GM11168 (cell line): Measurements from ENCODE around the gene ALDH1L1.

Experiments used
- in situ Hi-C: fragments of 300-500 bp; cut with MboI; formaldehyde crosslinking; loops from one replicate; pipeline ENCODE4 v1.12.0; 2022; ENCODE audit warnings: low sequenced_read_pairs; ENCODE audit not compliant: unreplicated experiment

Gene ALDH1L1

DNA sequence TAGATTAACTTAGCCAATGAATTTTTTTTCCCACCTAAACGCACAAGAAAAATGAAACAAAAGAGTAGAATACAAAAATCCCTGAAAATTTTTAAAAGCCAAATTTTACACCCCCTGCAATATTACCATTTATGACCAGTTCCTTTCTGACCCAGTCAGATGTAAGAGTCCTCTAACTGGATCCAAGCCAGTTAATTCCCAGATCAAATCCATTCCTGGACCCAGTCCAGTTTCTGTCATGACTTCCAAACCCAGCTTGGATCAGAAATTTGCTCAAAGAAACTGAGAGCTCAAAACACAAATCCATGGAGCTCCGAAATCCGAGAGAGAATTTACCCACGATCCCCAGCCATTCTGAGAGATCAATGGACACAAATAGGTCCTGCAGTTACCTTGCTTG, 17.0 kb upstream of the ALDH1L1 start:
- in situ Hi-C loops = no loop called here

DNA sequence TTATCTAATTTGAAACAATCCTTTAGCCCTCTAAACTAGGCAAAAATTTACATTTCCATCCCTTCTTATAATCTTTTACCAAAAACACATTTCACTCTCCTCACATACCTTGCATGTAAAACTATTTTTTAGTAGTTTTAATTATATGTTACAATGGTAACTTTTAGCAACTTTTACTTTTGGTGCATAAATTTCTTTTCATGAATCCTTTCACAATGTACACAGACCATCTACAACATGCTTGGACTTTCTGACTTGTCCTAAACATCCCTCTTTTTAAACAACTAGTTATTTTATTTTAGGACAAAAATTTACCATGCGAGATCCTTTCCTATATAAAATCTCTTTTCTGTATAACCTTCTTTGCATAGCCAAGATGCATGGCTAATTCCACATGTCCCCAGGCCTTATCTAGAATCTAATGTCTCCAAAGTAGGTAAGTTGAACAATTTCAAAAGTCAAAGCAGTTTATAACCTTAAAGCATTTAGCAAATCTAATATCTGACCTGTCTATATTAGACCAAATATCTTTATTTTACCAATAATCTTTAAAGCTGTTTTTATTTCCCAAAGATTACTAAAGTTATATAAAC, 14.4 kb upstream of the ALDH1L1 start:
- in situ Hi-C loops = no loop called here

DNA sequence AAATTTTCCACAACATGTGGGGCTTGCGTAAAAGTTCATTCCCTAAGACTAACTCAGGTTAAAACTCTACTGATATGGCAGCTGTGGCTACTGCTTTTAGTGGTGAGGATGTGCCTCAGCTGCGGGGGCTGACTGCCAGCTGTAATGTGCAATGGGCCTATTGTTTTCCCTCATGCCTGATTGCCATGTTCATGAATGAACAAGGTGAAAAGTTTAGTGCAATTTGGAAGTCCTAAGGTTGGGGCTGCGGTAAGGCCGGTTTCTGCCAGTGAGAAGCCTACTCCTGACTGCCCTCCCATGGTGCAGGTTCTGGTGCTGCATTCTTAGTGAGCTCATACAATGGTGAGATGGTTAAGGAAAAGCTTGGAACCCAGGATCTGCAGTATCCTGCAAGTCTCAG, 10.9 kb upstream of the ALDH1L1 start:
- in situ Hi-C loops = no loop called here

DNA sequence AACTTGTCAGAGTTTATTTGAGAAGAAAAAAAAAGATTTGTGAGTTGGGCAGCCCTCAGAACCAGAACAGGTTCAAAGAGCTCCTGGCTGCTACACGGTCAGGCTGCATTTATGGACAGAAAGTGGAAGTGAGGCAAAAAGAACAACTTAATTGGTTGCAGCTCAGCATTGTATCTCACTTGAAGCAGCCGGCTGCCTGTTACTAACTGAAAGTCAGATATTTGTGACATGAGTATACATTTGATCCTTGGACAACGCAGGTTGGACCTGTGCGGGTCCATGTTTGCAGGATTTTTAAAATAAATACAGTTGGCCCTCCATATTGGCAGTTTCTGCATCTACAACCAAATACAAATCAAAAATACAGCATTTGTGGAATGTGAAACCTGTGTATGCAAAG, 7.5 kb upstream of the ALDH1L1 start:
- in situ Hi-C loops = no loop called here

DNA sequence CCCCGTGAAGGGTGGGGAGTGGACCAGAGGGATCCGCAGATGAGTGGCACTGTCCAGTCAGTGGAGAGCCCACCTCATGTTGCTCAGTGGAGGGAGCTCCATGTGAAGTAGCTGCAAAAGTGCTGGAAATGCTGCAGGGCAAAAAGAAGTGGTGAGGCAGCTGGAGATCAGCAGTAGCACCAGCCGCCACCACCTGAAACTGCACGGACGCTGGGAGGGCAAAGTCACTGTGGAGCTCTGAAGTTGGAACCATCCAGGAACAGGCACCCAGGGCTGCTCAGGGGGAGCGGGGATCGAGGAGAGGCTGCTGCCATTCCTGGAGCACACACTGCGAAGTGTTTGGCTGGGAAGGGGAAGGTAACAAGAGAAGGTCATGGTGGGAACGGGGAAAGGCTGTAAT, 6.4 kb upstream of the ALDH1L1 start:
- in situ Hi-C loops = no loop called here

DNA sequence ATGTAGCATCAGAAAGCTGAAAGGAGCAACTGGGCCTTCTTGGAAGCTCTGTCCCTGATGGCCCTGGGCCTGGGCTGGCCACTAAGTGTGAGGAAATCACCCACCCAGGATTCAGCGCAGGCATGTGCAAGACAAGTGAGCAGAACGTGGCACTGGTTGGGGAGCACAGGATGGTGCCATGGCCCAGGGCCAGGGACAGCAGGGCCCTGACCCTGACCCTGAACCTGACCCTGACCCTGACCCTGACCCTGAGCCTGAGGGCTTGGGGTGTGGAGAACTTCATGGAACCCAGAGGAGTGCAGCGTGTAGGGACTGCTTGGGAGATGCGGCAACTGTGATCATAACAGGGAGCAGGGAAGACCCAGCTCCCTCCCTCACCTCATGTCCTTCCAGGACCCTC, 5.9 kb upstream of the ALDH1L1 start:
- in situ Hi-C loops = no loop called here

DNA sequence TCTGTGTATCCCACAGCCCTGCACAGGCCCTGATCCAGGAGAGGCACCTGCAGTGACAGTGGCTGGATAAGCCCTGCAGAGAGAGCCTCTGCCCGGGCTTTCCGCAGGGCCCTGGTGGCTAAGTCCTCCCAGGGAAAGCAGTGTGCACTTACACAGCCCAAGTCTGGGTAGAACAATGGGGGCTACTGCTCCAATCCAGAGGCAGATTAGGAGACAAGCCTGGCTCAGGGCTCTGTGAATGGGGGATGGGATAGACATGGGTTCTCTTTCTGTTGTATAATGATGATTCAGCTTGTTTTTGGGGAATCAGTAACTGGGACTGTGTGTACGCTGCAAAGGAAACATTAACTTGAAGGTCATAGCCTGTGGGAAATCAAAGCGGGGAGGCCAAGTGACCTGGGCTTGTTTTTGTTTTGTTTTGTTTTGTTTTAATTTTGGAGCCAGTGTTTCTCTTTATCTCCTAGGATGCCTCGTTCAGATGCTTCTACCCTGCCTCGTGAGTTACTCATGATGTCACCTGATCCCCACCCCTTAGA, 4.1 kb upstream of the ALDH1L1 start:
- in situ Hi-C loops = no loop called here

DNA sequence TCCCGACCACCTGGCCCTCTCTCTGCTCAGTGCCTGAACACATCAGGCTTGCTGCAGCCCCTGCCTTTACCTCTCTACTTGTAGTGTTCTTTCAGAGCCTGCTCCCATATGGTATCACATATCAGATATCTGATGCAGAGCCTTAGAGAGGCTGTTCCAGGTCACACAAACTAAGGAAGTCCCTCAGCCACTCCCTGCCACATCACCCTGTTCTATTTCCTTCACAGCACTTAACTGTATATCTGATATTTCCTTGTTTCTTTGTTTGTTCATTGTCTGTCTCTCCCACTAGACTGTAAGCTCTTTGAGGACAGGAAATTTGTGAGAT, 976 bp upstream of the ALDH1L1 start:
- in situ Hi-C loops = no loop called here

DNA sequence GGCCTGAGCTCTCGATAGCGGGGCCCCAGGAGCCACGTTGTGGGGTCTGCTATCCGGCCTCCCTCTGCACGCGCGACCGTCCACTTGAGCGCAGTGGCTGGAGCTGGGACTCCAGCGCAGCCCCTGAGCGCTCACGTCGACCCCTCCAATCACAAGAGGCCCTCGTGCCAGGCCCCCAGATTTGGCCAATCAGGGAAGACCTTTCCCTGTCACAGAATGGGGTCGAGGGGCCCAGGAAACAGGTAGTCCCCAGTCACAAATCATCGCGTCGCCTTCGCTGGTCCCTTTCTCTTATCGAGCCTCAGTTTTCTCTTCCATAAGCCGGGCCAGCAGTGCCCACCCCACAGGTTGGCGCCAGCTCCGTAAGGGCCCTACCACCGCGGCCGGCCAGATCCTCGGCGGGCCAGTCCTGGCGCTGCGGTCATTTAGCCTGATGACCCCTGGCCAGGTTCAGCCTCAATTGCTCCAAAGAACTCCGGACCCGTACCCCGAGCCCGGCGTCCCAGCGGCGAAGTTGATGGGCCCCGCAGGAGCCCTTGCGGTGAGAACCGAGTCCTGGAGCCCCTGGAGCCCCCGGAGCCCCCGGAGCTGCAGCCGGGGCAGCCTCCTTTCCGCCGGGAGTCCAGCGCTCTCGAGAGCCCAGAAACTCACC, 435 bp downstream of the ALDH1L1 start:
- in situ Hi-C loops = no loop called here

DNA sequence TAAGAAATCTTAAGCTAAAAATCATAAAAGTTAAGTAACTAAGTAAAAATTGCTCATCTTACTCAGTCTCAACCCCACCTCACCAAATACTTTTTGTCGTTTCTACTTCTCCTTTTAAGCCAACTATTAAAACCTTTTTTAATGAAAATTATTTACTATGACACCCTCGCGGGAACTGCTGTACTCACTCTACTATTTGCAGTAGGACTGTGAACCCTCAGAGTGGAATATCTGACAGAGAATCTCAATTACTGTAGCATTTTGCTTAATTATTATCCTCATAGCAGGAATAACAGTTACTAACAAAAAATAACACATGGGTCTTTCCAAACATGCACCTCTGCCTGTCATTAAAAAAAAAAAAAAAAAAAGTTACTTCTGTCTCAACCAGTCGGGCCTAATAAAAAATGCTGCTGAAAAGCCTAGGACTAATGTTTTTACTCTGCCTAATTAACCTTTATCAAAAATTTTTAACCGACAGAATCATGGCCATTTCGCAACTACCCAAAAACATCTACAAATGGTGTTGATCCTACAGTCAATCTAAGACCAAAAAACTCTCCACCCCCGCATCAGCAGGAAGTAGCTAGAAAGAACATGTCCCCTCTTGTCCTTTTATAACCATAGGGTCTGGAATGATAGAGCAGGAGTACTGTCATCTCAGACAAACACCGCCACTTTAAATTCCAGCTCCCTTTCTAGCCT, 10.2 kb downstream of the ALDH1L1 start:
- in situ Hi-C loops = no loop called here

DNA sequence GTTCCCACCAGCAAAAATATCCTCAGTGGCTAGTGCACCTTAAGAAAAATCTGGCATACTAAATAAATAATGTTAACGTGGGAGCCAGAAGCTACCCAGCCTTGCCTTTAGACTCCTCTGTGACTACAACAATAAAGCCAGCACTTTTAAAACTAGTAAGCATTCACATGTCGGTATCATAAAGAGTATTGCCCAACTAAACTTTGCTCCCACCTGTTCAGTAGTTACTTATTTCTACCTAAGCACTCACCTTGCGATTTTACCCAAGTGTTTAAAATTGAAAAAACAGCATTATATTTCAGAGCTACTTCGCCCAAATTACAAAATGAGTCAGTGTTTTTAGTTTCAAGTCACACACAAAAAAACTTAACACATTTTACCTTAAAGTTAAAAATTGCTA, 12.8 kb downstream of the ALDH1L1 start:
- in situ Hi-C loops = no loop called here

DNA sequence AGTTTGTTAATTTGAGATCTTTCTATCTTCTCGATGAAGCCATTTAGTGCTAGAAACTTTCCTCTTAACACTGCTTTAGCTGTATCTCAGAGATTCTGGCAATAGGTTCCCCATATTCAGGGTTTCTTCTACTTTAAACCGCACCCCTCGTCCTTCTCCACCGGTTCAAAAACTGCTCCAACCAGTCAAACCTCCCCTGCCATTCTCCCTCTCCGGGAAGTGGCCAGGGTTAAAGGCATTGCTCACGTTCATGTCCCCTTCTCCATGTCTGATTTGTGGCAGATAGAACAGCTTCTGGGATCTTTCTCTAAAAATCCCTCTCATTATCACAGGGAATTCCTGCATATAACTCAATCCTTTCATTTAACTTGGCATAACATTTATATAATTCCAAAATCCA, 14.4 kb downstream of the ALDH1L1 start:
- in situ Hi-C loops = no loop called here

DNA sequence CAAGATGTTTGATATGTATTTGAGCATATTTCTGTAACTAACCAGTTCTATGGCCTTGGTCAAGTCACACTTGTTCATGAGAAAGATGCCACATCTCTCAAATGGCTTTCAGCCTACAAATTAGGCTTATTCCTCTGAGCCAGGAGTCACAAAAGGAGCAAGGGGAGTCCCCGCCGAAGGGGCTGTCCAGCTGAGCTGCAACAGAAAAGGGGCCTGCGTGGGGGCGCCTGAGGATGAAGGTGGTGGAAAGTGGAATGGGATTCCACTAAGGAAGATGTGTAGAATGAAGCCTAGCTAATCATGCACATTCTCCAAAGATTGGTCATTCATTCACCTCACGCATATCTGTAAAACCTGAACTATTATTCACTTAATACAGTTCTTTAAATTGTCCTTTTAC, 19.1 kb downstream of the ALDH1L1 start:
- in situ Hi-C loops = no loop called here

DNA sequence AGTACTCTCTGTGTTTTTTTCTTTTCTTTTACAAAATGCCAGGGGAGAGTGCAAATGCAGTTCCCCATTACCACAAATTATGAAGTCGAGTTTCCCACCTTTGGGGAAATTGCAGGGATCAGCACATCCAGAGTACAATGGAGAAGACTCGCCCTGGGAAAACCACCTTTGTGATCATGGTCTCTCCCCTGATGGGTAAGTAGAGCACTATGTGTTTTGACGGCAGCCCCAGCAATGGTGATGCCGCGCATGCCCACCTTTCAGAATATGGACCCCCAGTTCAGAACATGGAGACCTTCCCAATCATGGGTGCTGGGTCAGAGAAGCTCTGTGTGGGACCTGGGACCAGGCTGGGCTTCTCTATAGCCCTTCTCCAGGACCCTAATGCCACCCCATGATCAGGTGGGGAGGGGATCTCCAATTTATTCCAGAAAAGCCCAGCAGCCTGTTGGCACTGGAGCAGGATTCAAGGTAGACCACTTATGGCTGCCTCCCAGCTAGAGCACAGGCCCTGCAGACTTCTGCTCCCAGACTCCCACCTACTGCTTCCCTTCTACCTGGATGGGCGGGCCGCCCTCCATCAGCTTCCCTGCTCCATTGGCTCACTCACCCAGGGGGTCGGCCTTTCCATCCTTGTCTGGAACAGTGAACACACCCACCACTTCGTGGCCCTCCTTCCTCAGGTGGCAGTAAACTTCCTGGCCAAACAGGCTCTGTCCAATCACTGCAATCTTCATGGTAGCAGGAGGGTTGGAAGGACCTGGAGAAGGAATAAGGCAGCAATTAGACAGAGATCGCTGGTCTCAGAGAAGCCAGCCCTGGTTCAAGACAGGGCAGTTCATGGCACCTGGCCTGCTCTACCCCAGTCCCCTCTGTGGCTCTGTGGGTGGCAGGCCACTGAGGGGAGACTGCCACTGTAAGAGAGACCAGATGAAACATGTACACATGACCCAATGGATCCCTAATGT, 19.9 kb downstream of the ALDH1L1 start:
- in situ Hi-C loops = no loop called here

DNA sequence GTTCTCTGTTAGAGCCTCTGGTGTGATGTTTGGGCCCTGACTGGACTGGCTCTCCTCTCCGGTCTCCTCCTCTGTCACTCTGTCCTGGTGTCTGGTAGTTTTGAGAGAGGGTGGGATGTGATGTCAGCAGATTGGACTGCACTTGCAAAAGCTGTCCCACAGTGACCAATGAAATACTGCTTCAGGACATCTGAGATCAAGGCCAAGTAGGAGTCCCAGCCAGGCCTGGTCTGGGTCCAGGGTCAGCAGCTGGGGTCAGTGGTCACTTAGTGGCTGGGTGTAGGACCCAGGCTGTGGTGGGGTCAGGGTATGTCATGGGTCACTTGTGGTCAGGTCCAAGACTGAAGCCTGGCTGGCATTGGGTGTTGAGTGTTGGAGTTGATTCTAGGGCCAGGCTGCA, 20.9 kb downstream of the ALDH1L1 start:
- in situ Hi-C loops = no loop called here

DNA sequence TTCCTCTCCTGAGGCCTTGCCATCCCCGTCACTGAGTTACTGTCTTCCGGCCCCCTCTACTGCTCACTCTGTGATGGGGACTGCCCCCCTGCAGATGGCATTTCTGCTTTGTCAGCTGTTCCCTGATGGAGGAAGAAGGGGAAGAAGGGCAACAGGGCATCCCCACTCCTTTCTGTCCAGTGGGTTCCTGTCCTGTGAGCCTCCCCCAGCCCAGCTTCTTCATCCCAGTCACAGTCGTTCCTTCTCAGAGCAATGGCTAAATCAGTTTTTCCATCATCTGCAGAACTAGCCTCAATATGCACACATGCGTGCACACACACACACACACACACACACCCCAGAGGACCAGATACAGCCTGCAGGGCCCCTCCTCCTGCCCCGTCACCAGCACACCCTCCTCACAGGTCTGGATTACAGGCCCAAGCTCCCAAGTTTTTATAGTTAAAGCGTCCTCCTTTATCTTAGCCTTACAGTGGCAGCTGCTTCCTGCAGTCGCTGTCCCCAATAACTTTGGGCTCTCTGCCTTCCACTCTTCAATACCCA, 21.4 kb downstream of the ALDH1L1 start:
- in situ Hi-C loops = no loop called here

DNA sequence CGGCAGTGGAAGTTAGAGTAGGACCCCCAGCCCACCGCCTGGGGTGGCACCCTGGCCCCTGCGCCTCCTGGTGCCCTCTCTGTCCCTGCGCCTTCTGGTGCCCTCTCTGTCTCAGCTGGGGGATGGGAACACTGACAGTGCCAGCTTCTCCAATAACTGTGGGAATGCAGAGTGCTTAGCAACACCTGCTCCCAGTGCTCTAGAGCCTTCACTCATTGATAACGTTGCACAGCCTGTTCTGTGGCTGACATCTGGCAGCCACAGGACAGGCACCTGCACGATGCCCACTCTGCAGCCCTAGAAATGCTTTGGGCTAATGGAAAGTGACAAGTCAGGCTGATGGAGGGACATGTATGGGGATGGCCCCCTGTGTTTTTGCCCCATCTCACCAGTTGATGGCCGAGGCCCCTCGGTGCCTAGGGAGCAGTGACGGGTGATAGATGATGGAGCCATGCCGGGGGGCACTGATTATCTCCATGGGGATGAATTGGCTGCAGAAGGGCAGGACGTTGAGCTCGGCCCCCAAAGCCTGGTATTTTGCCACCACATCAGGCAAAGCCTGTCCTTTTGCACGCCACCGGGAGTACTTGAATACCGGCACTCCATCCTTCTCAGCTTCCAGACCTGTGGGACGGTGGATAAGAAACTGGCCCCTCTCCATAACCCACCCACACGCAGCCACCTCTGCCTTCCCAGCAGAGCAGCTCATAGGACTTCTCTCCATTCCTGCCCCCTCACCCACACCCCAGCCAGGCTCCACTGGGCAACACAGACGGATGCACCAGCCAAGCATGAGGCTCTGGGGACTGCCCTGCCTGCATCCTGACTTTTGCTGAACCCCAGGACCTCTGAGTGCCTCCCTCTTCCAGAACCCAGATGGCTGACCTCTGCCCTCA, 22.1 kb downstream of the ALDH1L1 start:
- in situ Hi-C loops = no loop called here

DNA sequence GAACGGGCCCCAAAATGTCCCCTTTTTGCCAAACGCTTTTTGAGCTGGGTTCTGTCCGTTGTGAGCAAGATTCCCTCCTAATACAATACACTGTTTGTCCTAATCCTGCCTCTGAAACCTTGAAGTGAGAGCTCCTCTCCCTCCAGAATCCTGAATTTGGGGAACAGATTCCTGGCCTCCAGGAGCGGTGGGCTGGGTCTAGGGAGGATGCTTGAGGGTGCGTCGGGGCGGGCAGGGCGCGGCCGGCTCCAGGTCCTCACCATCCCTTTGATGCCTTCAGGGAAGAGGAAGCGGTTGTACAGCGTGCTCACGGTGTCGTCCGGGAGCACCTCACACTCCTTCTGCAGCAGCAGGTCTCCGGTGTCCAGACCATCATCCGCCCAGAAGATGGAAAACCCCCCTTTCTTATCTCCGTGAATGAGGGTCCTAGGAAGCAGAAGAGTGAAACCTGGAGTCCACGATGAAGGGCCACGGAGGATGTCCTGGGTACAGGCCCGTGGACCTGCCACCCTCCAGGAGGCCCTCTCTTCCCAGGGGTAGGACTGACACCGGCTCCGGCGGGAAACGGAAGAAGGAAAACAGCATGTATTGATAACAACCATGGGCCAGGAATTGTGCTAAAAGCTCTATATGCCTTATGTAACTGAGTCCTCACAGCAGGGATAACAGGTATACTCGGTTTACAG, 23.2 kb downstream of the ALDH1L1 start:
- in situ Hi-C loops = no loop called here

DNA sequence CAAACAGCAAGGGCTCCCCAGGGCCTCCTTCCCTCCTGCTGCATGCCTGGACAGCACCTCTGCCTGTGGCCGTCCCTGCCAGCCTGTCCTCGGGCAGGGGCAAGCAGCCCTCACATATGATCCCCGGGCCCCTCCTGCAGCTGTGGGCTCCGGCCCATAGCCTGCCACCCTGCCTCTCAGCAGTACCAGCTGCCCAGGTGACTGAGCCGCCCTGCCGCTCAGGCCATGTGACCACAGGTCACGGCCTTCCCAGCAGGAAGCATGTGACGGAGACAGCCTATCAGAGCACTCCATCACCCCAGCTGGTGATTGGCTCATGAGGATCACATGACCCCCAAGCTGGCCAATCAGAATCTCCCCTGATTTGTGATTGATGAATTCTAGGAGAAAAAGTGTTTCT, 23.9 kb downstream of the ALDH1L1 start:
- in situ Hi-C loops = no loop called here
